Neural cell (in vitro differentiated cells): Measurements from ENCODE around the gene SPOCK1.

ENCODE experiments used
- CTCF ChIP-seq: fragments of 450-650 bp; IDR thresholded peaks from 2 replicates; pipeline ENCODE4 v1.5.1; 2014; ENCODE audit warnings: antibody characterized with exemption, mild to moderate bottlenecking, moderate library complexity; ENCODE audit not compliant: poor library complexity, severe bottlenecking
- EP300 ChIP-seq: fragments of 450-650 bp; conservative IDR thresholded peaks from 2 replicates; pipeline ENCODE4 v1.6.1; 2014; ENCODE audit warnings: antibody characterized with exemption, mild to moderate bottlenecking, moderate library complexity; ENCODE audit not compliant: poor library complexity, severe bottlenecking
- EZH2 ChIP-seq: fragments of 200-600, 300-800 bp; shearing (Covaris generic), sonication (generic); IDR thresholded peaks from 2 replicates; pipeline ENCODE4 v1.6.1; 2014; ENCODE audit warnings: antibody characterized with exemption, low read length, borderline replicate concordance, mild to moderate bottlenecking; ENCODE audit not compliant: insufficient read depth, poor library complexity, severe bottlenecking
- MXI1 ChIP-seq: fragments of 450-650 bp; conservative IDR thresholded peaks from 2 replicates; pipeline ENCODE4 v1.6.1; 2014; ENCODE audit warnings: antibody characterized with exemption, mild to moderate bottlenecking; ENCODE audit not compliant: poor library complexity, severe bottlenecking
- POLR2AphosphoS5 ChIP-seq: IDR thresholded peaks from 2 replicates; pipeline ENCODE4 v1.6.1; 2012
- RAD21 ChIP-seq: fragments of 450-650 bp; conservative IDR thresholded peaks from 2 replicates; pipeline ENCODE4 v1.6.1; 2014; ENCODE audit warnings: antibody characterized with exemption, mild to moderate bottlenecking, moderate library complexity
- REST ChIP-seq: IDR thresholded peaks from 2 replicates; pipeline ENCODE4 v1.6.1; 2012; ENCODE audit warnings: borderline replicate concordance
- SMC3 ChIP-seq: fragments of 450-650 bp; conservative IDR thresholded peaks from 2 replicates; pipeline ENCODE4 v1.6.1; 2014; ENCODE audit warnings: antibody characterized with exemption, mild to moderate bottlenecking, moderate library complexity; ENCODE audit not compliant: poor library complexity
- TAF1 ChIP-seq: IDR thresholded peaks from 2 replicates; pipeline ENCODE4 v1.6.1; 2012; ENCODE audit warnings: low read depth

- TF ChIP-seq CTCF (no peak), POLR2AphosphoS5 (no peak), EZH2 (no peak), MXI1 (no peak), RAD21 (no peak), TAF1 (no peak), EP300 (no peak), REST (no peak), SMC3 (no peak)
Measured at GRCh38 chr5:137465930-137466329, 33.2 kb downstream of the SPOCK1 start.
